Erythroblast (primary cell): ENCODE data around the gene KAT2A.

ENCODE experiments used
- DNase-seq, 2 experiments: peaks; one replicate each; lab custom pipeline; 2025; lab: John Stamatoyannopoulos, UW
- GATA1 ChIP-seq: IDR thresholded peaks from 2 replicates; pipeline ENCODE4 v1.6.1; 2011; ENCODE audit warnings: low read depth, mild to moderate bottlenecking, control low read depth, low read length, moderate library complexity
- POLR2A ChIP-seq: IDR thresholded peaks from 2 replicates; pipeline ENCODE4 v1.6.1; 2011; ENCODE audit warnings: mild to moderate bottlenecking, low read length

The KAT2A gene

DNA sequence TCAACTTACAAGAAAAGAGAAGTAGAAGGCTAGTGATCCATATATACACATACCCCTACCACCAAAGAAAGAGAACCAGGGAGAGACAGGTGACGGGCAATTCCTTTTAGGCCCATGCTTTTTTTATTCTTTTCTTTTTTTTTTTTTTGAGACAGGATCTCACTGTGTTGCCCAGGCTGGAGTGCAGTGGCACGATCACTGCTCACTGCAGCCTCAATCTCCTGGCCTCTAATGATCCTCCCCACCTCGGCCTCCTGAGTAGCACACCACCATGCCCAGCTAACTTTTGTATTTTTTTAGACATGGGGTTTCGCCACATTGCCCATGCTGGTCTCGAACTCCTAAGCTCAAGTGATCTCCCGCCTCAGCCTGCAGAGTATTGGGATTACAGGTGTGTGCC is 6.2 kb upstream of the KAT2A start:
- no peak for DNase-seq
- TF ChIP-seq GATA1 = no peak
- no peak for TF ChIP-seq POLR2A

DNA sequence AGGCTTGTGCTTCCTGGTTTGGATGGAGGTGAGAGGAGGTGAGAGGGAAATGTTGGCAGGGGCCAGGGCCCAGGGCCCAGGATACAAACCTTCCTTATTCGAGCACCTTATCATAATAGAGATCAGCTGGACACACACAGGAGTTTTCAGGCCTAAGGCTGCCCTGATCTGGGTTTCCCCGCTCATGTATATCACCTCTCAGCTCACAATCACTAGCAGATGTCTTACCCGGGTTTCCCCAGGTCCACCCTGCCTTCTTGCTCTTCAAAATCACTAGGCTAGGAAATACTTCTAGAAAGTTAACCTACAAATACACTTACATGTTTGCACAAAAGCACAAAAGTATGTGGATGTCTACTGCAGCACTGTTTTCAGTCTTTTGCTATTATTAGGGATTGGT is 5.7 kb upstream of the KAT2A start:
- TF ChIP-seq GATA1 (no peak), POLR2A (no peak)
- DNase-seq = no peak

DNA sequence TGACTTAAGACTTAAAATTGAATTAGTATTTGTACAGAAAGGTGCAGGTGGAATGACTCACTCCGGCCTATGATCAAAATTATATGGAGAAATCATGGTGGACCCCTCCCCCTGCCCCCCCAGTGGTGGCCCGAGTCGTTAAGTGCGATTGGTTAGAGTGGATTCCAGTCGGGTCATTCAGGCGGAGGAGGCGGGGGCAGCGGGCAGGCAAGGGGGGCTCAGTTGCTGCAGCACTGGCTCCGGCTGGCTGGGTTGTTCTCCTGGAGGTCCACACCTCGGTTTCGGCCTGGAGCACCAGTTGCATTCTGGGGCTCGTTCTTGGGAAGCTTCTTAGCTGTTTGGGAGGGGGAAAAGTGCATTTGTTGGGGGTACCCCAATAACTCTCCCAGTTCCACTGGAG is 4.4 kb upstream of the KAT2A start:
- no peak for TF ChIP-seq GATA1
- no peak for TF ChIP-seq POLR2A
- no peak for DNase-seq

DNA sequence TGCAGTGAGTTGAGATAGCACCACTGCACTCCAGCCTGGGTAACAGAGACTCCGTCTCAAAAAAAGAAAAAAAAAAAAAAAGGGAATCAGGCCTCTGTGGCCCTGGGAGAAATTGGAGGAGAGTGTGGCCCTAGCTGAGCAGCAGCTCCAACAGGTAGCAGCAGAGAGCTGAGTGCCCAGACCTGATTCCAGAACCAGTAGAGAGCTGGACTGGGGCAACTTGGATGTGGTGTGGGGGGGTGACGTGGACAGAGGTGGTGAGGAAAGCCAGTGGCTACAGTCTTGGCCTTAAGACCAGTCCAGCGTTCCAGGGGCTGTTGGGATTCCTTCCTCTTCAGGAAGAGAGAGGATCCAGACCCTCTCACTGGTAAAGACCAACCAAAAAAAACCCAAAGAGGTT is 3.1 kb upstream of the KAT2A start:
- no peak for TF ChIP-seq GATA1
- no peak for TF ChIP-seq POLR2A
- DNase-seq = no peak

DNA sequence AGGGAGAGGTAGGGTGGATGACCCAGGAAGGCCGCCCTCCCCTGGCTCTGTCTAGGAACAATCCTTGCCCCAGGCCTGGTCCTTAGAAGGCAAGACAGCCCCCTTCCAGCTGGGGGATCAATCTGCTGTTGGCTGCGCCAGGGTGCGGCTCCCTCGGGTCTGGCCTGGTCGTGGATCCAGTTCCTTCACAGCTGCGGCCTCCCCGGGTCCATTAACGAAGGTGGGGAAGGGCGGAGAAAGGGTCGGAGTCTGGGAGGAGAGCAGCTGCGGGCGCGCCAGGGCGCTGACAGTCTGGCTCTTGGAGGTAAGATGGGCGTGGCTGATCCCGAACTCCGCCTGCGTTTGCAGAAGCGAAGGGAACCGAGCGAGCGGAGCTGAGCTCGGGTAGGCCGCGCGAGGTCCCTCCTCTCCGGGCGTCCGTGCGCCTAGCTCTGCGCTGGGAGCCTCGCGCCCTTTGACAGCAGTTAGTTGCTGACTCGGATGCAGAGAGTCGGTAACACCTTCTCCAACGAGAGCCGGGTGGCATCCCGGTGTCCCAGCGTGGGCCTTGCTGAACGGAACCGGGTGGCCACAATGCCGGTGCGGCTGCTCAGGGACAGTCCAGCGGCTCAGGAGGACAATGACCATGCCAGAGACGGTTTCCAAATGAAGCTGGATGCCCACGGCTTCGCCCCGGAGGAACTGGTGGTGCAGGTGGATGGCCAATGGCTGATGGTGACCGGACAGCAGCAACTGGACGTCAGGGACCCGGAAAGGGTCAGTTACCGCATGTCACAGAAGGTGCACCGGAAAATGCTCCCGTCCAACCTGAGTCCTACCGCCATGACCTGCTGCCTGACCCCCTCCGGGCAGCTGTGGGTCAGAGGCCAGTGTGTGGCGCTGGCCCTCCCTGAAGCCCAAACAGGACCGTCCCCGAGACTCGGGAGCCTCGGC is 1.5 kb upstream of the KAT2A start, which contains the start of gene HSPB9:
TSS of gene HSPB9 (plus strand) at position 434 of the 933 bp plus-strand sequence. CDS start at position 481, 47 bp downstream.
- TF ChIP-seq POLR2A = no peak
- no peak for TF ChIP-seq GATA1
- no peak for DNase-seq

DNA sequence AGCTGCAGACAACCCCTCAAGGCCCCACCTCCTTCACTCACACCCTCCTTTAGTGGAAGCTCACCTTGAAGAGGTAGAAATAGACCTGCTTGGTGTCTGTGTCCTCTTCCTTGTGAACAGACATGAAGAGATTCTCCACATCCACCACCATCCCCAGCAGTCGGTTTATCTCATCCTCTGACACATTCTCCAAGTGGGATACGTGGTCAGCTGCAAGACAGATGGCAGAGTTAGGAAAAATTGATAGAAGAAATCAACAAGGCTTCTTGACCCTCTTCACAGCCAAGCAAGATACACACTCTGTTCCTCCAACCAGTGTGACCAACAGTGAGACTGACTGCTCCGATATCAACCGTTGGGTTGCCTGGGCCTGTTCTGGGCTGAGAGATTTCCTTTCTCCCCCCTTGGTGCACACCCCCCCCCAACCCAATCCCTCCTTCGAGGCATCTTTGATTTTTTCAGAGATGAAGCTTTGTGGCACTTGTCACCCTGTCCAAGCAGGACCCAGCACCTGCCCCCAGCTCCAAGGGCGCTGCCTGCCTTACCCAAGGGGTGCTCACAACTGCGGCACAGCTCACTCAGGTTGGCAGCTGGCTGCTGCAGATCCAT is 902 bp downstream of the KAT2A start:
- peak; percentile 29 to 55 for DNase-seq
- TF ChIP-seq POLR2A (no peak), GATA1 (no peak)

DNA sequence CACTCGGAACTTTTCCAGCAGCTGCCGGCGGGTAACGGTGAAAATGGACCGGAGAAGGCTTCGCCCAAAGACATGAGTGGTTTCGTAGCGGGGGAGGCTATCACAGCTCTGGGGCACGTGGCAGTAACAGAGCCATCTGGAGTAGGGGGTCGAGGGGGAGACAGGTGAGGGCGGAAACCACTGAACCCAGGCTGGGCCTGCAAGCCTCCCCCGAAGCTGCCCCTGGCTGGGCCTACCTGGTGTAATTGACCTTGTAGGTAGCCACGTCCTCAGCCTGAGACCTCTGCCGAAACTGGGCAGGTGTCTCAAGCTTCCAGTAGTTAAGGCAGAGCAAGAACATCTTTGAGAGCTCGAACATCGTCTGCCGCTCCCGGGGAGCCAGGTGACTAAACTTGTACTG is 1.9 kb downstream of the KAT2A start:
- TF ChIP-seq GATA1 (no peak), POLR2A (no peak)
- no peak for DNase-seq

DNA sequence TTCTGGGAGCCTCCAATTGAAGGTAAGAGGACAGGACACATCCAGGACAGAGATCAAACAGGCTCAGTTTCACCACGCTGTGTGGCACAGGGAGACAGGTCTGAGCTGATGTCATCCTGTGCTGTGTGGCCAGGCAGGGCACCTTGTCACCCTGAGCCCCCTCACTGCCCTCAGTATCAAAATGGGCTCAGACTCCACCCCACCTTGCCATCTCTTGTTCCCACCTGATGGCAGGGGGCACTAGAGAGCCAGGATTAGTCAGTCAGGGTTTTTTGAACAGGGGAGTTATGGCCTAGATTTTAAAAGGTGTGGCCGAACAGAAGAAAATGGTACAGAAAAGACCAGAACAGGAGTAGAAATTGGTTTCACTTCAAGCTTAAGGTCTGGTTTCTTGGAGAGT is 2.6 kb downstream of the KAT2A start:
- DNase-seq = peak; percentile 31 to 54

DNA sequence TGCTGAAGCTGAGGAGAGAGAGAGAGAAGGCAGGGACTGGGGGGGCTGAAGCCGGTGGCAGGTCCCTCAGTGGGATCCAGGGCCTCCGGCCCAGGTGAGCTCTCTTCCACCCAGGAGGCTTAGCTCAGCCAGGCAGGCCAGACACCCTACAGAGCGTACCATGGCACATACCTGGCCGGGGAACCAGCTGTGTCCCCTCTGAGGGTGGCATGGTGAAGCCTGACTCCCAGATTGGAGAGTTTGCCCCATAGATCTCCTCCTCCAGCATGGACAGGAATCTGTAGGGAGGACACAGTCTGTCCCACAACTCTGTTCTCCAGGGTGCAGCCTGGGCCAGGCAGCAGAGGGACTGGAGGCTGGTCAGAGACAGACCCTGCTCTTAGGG is 3.0 kb downstream of the KAT2A start:
- no peak for DNase-seq
- no peak for TF ChIP-seq GATA1
- TF ChIP-seq POLR2A = no peak

More for the DNA sequence above, 2.6 kb downstream of the KAT2A start:
- TF ChIP-seq GATA1 (no peak), POLR2A (no peak)

DNA sequence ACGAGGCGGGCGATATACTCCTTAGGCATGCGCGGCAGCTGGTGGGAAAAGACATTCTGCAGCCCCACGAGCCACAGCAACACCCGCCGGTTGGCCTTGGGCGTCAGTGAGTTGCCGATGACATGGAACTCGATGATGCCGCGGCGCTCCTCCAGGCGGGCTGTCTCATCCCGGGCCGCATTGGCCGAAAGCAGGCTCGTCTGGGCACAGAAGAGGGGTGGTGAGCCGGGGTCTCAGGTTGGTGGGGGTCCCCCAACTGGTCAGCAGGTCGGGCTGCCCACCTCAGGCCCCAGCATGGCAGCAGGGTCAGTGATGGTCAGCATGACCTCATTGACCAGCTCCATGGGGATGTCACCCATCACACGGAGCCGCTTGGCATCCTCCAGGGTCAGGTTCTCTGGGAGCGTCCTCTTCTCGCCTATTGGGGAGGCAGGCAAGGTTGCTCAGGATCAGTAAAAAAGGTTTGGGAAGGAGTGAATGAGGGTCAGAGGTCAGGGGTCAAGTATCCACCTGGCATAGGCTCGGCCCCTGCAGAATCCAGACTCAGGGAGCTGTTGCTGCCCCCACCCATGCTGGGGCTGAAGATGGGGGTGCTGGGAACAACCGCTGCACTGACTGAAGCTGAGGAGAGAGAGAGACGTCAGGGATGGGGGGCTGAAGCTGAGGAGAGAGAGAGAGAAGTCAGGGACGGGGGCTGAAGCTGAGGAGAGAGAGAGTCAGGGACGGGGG is 3.6 kb downstream of the KAT2A start:
- no peak for DNase-seq
- TF ChIP-seq POLR2A = no peak
- TF ChIP-seq GATA1 = no peak

DNA sequence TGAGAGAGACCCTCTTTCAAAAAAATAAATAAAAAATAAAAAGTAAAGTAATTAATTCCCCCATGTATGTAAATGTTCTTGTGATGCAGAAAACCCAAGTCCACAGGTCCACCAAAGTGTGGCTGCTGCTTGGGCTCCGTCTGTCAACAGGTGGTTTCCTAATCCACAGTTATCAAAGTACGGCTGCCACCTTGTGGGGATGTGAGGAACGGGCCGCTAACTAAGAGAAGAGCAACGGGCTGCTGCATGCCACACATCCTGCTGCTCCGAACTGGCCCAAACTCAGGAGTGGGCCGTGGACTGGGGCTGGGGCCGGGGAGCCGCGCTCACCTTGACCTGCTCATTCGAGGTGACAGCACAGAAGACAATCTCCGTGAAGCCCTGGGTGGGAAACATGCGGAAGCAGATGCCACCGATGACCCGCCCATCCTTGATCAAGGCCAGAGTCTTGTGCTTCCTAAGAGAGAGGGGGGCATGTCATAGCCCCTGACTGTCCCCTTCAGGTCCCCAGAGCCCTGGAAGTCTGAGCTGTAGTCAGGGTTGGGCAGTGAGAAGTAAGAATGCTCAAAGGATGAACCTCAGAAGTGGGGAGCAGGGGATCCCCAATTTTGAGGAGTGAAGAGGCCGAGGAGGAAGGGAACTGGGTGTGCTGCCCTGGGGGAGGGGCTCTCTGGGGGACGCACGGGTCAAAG is 4.3 kb downstream of the KAT2A start:
- no peak for TF ChIP-seq GATA1
- no peak for TF ChIP-seq POLR2A
- peak; percentile 76 to 87 for DNase-seq

DNA sequence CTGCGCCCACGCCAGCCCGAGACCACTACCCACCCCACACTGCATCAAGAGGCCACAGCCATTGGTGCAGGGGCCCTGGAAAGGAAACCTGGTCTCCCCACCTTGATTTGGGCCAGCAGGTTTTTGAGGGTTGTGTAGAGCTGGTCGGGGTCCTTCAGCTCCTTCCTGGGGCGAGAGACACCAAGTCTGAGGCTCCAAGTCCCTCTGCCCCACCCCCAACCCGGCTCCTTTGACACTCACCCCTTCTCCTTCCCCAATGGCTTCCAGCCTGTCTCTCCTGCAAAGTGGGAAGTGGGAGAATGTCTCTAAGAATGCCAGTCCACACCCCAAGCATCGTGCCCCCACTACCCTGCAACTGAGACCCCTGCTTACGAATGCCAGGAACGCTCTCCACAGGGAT is 7.0 kb downstream of the KAT2A start:
- TF ChIP-seq GATA1 (no peak), POLR2A (no peak)
- DNase-seq = no peak
